ENCODE measurements around the gene RRP9.

Gene RRP9

DNA sequence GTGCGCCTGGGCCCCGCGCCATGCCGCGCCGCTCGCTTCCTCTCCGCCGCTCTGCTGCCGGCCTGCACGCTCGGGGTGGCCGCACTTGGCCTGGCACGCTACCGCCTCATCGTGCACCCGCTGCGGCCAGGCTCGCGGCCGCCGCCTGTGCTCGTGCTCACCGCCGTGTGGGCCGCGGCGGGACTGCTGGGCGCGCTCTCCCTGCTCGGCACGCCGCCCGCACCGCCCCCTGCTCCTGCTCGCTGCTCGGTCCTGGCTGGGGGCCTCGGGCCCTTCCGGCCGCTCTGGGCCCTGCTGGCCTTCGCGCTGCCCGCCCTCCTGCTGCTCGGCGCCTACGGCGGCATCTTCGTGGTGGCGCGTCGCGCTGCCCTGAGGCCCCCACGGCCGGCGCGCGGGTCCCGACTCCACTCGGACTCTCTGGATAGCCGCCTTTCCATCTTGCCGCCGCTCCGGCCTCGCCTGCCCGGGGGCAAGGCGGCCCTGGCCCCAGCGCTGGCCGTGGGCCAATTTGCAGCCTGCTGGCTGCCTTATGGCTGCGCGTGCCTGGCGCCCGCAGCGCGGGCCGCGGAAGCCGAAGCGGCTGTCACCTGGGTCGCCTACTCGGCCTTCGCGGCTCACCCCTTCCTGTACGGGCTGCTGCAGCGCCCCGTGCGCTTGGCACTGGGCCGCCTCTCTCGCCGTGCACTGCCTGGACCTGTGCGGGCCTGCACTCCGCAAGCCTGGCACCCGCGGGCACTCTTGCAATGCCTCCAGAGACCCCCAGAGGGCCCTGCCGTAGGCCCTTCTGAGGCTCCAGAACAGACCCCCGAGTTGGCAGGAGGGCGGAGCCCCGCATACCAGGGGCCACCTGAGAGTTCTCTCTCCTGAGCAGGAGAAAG is 14.4 kb upstream of the RRP9 start:
- no peak for DNase-seq (ENCODE audit: low spot score)

DNA sequence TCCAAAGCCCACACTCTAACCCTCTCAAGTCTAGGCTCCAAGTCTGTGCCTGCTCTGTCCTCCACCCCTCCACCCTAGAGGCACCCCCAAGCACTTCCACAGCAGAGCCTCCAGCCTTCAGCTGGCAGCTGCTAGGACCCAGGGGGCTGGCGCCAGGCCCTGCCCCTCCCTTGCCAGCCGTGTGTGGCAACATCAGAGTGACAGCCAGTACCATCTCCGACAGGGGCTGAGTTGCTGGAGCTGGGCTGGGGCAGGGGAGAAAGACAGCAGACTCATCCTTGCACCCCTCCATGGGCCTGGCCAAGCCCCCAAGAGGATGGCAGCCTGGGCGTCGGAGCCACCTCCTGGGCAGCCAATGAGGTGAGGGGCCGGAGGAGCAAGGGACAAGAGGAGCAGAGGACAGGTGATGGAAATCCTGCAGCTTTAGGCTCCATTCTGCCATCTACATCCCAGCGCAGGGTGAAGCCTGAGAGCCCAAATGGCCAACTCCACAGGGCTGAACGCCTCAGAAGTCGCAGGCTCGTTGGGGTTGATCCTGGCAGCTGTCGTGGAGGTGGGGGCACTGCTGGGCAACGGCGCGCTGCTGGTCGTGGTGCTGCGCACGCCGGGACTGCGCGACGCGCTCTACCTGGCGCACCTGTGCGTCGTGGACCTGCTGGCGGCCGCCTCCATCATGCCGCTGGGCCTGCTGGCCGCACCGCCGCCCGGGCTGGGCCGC is 13.6 kb upstream of the RRP9 start, which contains the start of gene GPR62:
GPR62 (plus strand) TSS at position 207 of the 718 bp plus-strand sequence; CDS start at position 479, 272 bp downstream.
- no peak for DNase-seq (ENCODE audit: low spot score)

DNA sequence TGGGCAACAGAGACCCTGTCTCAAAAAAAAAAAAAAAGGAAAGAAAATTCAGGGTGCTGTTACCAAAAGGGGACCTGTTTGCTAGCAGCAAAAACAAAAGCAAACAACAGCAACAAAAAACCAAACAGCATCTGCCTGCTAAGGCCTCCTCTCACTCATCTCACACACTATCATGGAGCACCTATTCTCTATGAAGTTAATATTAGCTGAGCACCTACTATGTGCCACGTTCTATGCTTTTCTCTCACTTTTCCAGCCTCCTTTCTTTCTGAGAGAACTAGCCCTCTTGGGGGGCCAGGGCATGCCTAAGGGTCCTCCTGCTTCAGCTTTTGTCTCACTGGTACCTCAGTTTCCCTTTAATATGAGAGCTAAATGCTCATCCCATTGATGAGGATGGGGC is 13.0 kb upstream of the RRP9 start:
- no peak for DNase-seq (ENCODE audit: low spot score)

DNA sequence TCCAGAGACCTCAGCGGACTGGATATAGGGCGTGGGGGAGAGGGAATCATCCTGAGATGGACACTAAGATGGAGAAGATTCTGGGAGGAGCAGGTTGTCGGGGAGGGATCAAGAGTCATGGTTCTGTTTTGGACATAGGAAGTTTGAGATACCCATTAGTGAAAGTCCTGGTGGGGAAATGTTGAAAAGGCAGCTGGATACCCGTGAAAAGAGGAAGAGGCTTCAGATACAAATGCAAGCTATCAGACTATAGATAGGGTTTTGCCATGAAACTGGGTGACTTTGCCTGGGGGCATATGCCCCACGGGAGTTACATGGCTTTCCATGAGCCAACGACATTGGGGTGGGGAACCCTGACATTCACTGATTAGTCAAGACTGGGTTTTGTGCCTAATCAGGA is 12.4 kb upstream of the RRP9 start:
- DNase-seq (ENCODE audit: low spot score) = no peak

DNA sequence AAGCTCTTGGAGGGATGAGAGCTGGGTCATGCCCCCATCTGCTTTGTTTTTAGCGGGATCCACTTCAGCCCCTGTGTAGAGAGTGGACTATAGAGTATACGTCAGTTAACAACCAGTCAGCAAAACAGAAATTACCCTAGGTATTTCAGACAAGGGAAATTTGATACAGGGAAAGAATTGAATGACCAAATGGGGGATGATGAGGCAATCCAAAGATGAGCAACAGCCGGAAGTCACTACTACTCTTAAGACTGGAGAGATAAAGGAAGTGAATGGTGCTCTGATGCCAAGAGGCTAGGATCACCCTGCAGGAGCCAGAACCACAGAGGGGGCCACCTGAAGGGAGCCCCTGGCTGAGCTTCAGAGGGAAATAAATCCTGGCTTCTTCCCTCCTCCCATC is 11.7 kb upstream of the RRP9 start:
- no peak for DNase-seq (ENCODE audit: low spot score)

DNA sequence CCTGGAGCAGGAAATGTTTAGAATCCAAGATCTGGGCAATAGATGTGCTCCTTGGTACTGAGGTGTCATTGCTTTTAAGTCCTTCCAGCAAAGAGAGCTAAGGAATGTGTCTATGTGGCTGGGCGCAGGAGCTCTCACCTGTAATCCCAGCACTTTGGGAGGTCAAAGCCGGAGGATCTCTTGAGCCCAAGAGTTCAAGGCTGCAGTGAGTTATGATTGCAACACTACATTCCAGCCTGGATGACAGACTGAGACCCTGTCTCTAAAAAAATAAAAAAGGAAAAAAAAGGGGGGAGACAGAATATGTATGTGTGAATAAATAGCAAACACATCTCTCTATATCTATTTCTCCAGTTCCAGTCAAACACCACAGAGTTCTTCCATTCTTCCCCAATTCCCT is 9.2 kb upstream of the RRP9 start:
- DNase-seq (ENCODE audit: low spot score) = no peak

DNA sequence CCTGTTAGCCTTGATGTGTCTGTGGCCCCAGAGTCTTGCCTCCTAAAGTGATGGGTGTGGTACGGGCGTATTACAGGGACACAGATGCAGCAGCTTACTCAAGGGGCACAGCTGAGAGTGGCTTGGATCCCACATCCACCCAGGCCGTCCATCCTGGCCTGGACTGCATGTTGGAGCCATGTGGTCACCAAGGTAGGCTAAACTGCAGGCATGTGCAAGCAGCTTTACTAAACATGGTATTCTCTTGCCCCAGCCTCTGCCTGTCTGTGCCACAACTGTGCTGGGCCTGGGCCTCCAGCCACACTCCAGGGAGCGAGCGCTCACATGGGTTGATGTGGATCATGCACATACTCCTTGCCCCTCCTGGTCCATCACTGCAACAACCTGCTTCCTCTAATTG is 7.4 kb upstream of the RRP9 start:
- no peak for DNase-seq (ENCODE audit: low spot score)

DNA sequence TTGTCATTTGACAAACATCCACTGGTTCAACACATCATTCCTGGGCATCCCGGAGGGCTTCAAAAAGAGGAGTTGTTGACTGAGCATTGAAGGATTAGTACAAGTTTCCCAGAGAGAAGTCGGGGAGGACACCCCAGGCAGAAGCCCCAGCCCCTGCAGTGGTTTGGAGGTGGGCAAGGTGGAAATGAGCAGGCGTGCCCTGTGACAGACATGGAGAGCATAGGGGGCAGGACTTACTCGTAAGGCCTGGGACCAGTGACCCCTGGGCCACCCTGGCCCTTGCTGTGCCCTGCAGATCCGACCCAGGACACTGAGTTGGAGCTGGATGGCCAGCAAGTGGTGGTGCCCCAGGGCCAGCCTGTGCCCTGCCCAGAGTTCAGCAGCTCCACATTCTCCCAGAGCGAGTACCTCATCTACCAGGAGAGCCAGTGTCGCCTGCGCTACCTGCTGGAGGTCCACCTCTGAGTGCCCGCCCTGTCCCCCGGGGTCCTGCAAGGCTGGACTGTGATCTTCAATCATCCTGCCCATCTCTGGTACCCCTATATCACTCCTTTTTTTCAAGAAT is 6.4 kb upstream of the RRP9 start:
- no peak for DNase-seq (ENCODE audit: low spot score)

DNA sequence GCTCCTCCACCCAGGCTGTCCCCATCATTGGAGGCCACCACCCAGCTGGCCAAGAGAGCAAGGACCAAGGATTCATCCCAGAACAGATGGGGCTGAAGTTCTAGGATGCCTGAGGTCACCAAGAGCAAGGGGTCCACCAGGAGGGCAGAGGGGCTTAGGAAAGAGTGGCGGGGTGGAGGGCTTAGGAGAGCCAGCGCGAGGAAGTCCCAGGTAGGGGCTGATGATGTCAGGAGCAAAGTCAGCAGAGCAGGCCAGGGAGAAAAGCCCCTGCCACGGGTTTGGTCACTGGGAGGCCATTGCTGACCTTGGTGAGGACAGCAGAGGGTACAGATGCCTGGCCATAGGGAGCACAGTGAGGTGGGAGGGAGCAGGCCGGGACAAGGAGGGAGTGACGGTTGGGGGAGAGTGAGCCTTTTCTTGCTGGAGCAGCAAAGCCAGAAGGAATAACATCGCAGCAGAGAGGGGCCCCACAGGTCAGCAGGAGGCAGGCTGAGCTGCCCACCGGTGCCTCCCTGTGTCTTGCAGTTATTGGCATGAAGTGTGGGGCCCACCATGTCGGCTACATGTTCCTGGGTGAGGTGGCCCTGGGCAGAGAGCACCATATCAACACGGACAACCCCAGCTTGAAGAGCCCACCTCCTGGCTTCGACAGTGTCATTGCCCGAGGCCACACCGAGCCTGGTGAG is 5.7 kb upstream of the RRP9 start:
- DNase-seq (ENCODE audit: low spot score) = no peak

DNA sequence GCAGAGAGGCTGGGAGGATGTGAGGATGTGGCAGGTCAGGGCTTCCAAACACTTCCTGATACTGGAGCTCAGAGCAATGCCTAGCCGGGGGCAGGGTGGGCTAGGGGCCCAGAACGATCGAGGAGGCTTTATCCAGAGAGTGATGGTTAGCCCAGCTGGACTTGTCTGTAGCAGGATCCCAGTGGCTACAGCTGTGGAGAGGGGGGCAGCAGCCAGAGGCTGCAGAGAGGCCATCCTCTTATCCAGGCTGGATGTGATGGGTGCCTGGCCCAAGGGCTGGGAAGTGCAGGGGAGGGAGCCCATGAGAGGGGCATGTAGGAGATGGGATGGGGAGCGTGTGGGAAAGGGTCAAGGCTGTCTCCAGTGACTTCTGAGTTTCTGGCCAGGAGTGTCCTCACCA is 5.1 kb upstream of the RRP9 start:
- no peak for DNase-seq (ENCODE audit: low spot score)

DNA sequence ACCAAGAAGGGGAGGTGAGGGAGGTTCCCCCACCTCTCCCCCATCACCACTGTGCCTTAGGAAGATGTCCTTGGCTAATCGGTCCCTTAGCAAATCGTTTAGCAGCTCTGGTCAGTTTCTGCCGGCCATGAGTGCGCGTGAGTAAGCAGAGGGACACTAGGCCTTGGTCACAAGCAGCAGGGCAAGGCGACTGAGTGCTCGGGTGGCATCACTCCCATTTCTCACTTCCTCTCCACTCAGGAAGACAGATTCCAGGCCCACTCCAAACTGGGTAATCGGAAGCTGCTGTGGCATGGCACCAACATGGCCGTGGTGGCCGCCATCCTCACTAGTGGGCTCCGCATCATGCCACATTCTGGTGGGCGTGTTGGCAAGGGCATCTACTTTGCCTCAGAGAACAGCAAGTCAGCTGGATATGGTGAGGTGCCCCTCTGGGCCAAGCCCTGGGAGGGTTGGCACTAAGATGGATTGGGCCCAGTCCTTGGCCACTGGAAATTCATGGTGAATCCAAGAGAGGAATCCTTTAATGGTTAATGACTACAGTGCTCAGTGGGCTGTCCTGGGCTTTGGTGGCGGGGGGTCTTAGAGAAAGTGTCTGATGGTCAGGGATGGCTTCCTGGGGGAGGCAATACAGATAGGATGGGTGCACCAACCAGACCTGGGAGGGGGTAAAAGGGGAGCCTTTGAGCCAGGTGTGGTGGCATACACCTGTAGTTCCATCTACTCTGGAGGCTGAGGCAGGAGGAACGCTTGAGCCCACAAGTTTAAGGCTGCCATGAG is 4.4 kb upstream of the RRP9 start:
- no peak for DNase-seq (ENCODE audit: low spot score)

DNA sequence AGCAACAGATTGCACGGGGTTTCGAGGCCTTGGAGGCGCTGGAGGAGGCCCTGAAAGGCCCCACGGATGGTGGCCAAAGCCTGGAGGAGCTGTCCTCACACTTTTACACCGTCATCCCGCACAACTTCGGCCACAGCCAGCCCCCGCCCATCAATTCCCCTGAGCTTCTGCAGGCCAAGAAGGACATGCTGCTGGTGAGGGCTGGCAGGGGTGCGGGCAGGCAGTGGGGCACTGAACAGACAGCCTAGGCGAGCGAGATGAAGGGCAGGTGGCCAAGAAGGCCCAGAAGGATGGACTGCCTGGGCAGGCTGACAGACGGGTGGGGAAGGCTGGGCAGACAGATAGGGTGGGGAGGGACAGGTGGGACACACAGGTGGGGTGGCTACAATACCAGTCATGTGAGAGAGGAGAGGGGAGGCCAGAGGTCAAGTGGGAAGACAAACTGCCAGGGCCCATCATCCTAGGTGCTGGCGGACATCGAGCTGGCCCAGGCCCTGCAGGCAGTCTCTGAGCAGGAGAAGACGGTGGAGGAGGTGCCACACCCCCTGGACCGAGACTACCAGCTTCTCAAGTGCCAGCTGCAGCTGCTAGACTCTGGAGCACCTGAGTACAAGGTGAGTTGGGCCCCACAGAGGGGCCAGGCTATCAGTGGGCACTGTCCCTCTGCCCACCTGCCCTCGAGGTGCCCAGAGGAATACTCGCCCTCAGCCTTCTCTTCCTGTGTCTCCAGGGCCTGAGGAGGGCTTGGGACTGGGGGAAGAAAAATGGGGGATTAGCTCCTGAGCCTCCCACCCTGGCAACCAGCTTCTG is 3.5 kb upstream of the RRP9 start:
- DNase-seq (ENCODE audit: low spot score) = no peak

DNA sequence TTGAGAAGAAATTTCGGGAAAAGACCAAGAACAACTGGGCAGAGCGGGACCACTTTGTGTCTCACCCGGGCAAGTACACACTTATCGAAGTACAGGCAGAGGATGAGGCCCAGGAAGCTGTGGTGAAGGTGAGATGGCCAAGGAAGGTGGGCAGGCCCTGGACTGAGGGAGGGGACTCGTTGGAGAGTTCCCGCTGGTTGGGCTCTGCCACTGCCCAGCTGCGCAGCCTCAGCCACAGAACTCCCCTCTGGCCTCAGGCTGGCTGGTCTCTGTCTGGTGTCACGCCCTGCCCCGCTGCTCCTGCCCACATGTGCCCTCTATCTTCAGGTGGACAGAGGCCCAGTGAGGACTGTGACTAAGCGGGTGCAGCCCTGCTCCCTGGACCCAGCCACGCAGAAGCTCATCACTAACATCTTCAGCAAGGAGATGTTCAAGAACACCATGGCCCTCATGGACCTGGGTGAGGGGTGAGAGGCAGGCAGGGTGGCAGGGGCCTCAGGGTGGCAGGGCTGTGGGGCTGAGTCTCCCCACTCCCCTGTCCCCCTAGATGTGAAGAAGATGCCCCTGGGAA is 2.8 kb upstream of the RRP9 start:
- DNase-seq (ENCODE audit: low spot score) = no peak

DNA sequence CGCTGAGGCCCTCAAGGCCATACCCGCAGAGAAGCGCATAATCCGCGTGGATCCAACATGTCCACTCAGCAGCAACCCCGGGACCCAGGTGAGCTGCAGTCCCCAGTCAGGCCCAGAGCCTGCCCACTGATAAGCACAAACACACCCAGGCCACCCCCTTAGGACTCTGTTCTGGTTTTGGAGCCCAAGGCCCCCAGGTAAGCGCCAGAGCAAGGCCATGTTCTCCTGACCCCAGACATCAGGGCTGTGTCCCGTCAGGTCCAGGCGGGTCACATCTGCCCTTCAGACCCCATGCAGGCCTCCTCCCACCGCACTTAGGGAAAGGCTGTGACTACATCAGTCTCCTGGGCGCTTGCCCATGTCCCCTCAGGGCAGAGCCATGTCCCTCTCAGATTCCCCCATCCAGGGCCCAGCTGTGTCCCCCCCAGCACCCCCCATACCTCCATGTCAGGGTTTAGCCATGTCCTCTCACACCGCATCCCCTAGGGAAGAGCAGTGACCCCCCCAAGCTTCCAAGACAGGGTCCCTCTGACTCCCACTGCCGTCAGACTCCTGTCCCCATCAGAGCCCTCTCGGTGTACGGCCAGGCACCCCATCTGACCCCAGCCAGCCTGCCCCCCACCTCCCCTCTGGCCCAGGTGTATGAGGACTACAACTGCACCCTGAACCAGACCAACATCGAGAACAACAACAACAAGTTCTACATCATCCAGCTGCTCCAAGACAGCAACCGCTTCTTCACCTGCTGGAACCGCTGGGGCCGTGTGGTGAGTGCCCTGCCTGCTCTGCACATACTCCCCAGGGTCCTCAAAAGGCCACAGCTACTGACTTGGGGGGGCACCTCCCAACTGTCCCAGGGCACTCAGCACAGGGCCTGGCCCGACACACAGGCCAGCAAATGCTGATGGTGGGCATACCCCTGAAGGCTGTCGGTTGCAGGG is 2.0 kb upstream of the RRP9 start:
- DNase-seq (ENCODE audit: low spot score) = no peak

DNA sequence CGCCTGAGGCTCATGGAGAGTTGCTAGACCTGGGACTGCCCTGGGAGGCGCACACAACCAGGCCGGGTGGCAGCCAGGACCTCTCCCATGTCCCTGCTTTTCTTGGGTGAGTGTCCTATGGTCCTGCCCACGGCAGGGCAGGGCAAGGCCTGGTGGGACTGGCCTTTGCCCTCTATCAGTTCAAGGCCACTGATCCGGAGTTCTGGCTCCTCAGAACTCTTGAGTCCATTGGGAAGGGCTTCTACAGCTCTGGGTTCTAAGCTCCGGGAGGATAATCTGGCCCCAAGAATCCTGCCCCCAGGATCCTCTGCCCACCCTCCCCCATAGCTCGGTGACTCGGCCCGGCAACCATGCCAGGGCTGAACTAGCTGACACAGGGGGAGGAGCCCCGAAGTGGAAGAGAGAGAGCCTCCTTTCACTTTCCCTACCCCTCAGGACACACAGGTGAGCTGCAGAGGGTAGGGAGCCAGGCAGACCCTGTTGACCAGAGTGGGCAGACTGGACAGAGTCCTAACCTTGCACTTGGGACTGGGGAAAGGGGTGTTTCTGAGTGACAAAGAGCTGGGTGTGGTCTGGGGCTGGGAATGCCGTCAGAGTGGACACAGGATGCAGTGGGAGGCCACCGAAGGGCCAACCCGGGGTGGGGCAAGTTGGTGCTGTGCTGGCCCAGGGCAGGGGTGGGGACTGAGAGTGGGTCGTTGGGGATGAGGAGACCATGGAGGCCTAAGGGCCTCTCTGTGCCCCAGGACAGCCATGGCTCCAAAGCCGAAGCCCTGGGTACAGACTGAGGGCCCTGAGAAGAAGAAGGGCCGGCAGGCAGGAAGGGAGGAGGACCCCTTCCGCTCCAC is 1.1 kb upstream of the RRP9 start:
- peak; percentile 55 for DNase-seq (ENCODE audit: low spot score)

DNA sequence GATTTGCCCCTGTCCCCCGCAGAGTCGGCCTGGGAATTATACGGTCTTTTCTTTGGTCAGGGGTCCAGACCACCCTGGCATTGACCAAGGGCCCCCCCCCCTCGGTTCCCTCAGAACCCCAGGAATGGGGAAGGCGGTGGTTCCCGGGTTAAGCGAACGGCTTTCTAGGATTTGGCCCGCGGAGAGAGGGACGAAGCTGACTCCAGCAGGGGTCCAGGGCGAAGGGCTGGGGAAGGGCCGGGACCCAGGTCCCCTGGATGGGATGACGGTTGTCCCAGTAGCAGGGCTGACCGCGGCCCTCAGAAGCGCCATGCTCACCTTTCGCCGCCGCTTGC is 274 bp downstream of the RRP9 start:
- peak; percentile 43 for DNase-seq (ENCODE audit: low spot score)

DNA sequence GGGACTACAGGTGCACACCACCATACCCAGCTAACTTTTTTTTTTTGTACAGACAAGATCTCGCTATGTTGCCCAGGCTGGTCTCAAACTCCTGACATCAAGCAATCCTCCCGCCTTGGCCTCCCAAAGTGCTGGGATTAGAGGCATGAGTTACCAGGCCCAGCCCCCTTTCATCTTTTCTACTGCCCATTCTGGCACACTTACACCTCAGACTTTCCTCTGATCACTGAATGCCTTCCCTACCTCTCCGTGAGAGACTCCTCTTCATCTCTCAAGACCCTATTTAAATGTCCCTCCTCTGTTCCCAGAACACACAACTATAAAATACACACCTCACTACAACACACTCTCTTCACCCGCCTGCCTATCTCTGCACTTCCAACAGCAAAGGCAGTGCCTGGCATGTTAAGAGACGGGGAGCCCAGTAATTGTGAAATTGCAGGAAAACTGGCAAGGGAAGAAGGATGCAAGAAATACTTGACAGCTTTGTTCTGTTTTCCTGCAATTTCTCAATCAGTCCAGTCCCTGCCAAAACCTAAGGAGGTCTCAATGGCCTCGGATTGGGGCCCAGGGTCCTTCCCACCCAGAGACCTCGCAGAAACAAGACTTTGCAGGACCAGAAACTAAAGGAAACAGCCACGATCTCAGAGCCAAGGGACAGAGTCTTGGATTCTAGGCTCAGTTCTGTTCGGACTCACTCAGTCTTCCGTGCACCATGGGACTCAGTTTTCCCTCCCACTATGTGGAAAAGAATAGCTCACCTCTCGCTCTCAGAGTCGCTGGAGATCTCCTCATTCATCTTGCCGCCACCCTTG is 849 bp downstream of the RRP9 start:
- no peak for DNase-seq (ENCODE audit: low spot score)

All from HuH-7 (cell line).